Neural cell (in vitro differentiated cells): Measurements from ENCODE around the gene GNLY. TPM values are rescaled to one million over a fixed set of nuclear protein-coding genes. Genes with fewer than 3 reads are reported as not detected.

Source experiments
- H2AFZ ChIP-seq: fragments of 200-600, 300-800 bp; sonication (generic), shearing (Covaris generic); 2 replicates; pipeline ENCODE4 v1.6.0; 2014; ENCODE audit warnings: low read depth, mild to moderate bottlenecking, antibody characterized with exemption, low read length, moderate library complexity
- H3F3A ChIP-seq: fragments of 200-600 bp; shearing (Covaris generic); 2 replicates; pipeline ENCODE4 v1.6.1; 2016; ENCODE audit warnings: mild to moderate bottlenecking, moderate library complexity, mixed read lengths, antibody characterized with exemption, low read length; ENCODE audit not compliant: insufficient read depth, poor library complexity, severe bottlenecking
- H3K27ac ChIP-seq: fragments of 200-600, 300-800 bp; sonication (generic), shearing (Covaris generic); 2 replicates; pipeline ENCODE4 v1.5.1; 2014; ENCODE audit warnings: mild to moderate bottlenecking, low read length, moderate library complexity
- H3K27me3 ChIP-seq: fragments of 300-800, 200-600 bp; sonication (generic), shearing (Covaris generic); 2 replicates; pipeline ENCODE4 v1.6.0; 2014; ENCODE audit warnings: mild to moderate bottlenecking, low read depth, low read length, moderate library complexity; ENCODE audit not compliant: insufficient read depth
- H3K36me3 ChIP-seq: fragments of 300-800, 200-600 bp; sonication (generic), shearing (Covaris generic); 2 replicates; pipeline ENCODE4 v1.5.1; 2014; ENCODE audit warnings: mild to moderate bottlenecking, antibody characterized with exemption, low read length, moderate library complexity; ENCODE audit not compliant: insufficient read depth
- H3K4me2 ChIP-seq: fragments of 300-800, 200-600 bp; sonication (generic), shearing (Covaris generic); 2 replicates; pipeline ENCODE4 v1.6.0; 2014; ENCODE audit warnings: mild to moderate bottlenecking, low read length
- H3K4me3 ChIP-seq: fragments of 300-800, 200-600 bp; sonication (generic), shearing (Covaris generic); 2 replicates; pipeline ENCODE4 v1.5.1; 2014; ENCODE audit warnings: mild to moderate bottlenecking, low read length, moderate library complexity
- H3K79me2 ChIP-seq: fragments of 200-600 bp; shearing (Covaris generic); replicated peaks from 2 replicates; pipeline ENCODE4 v1.6.0; 2014; ENCODE audit warnings: mild to moderate bottlenecking, low read length, moderate library complexity; ENCODE audit not compliant: insufficient read depth
- H3K9ac ChIP-seq: fragments of 300-800, 200-600 bp; sonication (generic), shearing (Covaris generic); 2 replicates; pipeline ENCODE4 v1.6.1; 2016; ENCODE audit warnings: mild to moderate bottlenecking, low read length, mixed read lengths
- H3K9me2 ChIP-seq: fragments of 200-600 bp; shearing (Covaris generic); 2 replicates; pipeline ENCODE4 v1.6.1; 2016; ENCODE audit warnings: mild to moderate bottlenecking, low read length, mixed read lengths; ENCODE audit not compliant: insufficient read depth
- H3K9me3 ChIP-seq: fragments of 200-600, 300-800 bp; sonication (generic), shearing (Covaris generic); 2 replicates; pipeline ENCODE4 v1.6.1; 2016; ENCODE audit warnings: mild to moderate bottlenecking, mixed run types, low read length, moderate library complexity, mixed read lengths
- H4K20me1 ChIP-seq: fragments of 200-600 bp; shearing (Covaris generic); 2 replicates; pipeline ENCODE4 v1.6.1; 2016; ENCODE audit warnings: mild to moderate bottlenecking, mixed run types; ENCODE audit not compliant: insufficient read depth
- EP300 ChIP-seq: fragments of 450-650 bp; conservative IDR thresholded peaks from 2 replicates; pipeline ENCODE4 v1.6.1; 2014; ENCODE audit warnings: antibody characterized with exemption, mild to moderate bottlenecking, moderate library complexity; ENCODE audit not compliant: poor library complexity, severe bottlenecking
- EZH2 ChIP-seq: fragments of 200-600, 300-800 bp; shearing (Covaris generic), sonication (generic); IDR thresholded peaks from 2 replicates; pipeline ENCODE4 v1.6.1; 2014; ENCODE audit warnings: antibody characterized with exemption, low read length, borderline replicate concordance, mild to moderate bottlenecking; ENCODE audit not compliant: insufficient read depth, poor library complexity, severe bottlenecking
- MXI1 ChIP-seq: fragments of 450-650 bp; conservative IDR thresholded peaks from 2 replicates; pipeline ENCODE4 v1.6.1; 2014; ENCODE audit warnings: antibody characterized with exemption, mild to moderate bottlenecking; ENCODE audit not compliant: poor library complexity, severe bottlenecking
- POLR2AphosphoS5 ChIP-seq: IDR thresholded peaks from 2 replicates; pipeline ENCODE4 v1.6.1; 2012
- RAD21 ChIP-seq: fragments of 450-650 bp; conservative IDR thresholded peaks from 2 replicates; pipeline ENCODE4 v1.6.1; 2014; ENCODE audit warnings: antibody characterized with exemption, mild to moderate bottlenecking, moderate library complexity
- REST ChIP-seq: IDR thresholded peaks from 2 replicates; pipeline ENCODE4 v1.6.1; 2012; ENCODE audit warnings: borderline replicate concordance
- SMC3 ChIP-seq: fragments of 450-650 bp; conservative IDR thresholded peaks from 2 replicates; pipeline ENCODE4 v1.6.1; 2014; ENCODE audit warnings: antibody characterized with exemption, mild to moderate bottlenecking, moderate library complexity; ENCODE audit not compliant: poor library complexity
- TAF1 ChIP-seq: IDR thresholded peaks from 2 replicates; pipeline ENCODE4 v1.6.1; 2012; ENCODE audit warnings: low read depth
- polyA plus RNA-seq: library from polyadenylated mRNA; depleted of rRNA; stranded (reverse); fragments of >200 nt; gene quantifications from 2 replicates; pipeline ENCODE4 v1.2.3, GENCODE V29; 2014
- TF ChIP-seq, protein P1 (sequence below): fragments of 450-650 bp; IDR thresholded peaks from 2 replicates; pipeline ENCODE4 v1.5.1; 2014; ENCODE audit warnings: antibody characterized with exemption, mild to moderate bottlenecking, moderate library complexity; ENCODE audit not compliant: poor library complexity, severe bottlenecking

Gene GNLY
- polyA plus RNA-seq, 1 donor from 2014 or later, result not detected

DNA sequence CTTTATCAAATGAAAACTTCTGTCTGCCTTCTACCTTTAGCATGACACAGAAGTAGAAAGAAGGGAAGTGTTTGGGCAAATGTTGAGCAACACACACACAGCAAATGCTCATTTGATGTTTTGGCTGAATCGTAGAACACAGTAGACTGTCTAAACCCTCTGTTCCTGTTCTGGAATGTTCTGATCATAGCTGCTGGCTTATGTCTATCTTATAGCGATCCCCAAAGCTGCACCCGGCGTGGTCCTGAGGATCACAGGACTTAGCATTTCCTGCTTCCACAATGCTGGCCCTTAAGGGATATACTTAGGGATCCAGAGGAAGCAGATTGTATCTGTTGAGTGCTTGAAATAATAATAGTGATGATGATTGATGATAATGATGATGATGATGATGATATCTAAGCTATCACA is 15.2 kb downstream of the GNLY start:
- no peaks in the 10 kb centered on the region for H3K79me2 ChIP-seq
- no peak overlapping the region for H3K27ac ChIP-seq
- H3K36me3 ChIP-seq, result no peaks in the 10 kb centered on the region
- H3K9ac ChIP-seq, result no peak overlapping the region
- H3K9me2 ChIP-seq, result no peaks in the 10 kb centered on the region
- H2AFZ ChIP-seq, result no peak overlapping the region
- no peaks in the 10 kb centered on the region for H4K20me1 ChIP-seq
- no peak for TF ChIP-seq SMC3
- no peak for TF ChIP-seq POLR2AphosphoS5
- no peak for TF ChIP-seq EZH2
- no peak for TF ChIP-seq MXI1
- TF ChIP-seq EP300, result no peak
- no peaks in the 10 kb centered on the region for H3K27me3 ChIP-seq
- H3K4me3 ChIP-seq, result no peak overlapping the region
- H3F3A ChIP-seq, result no peaks in the 10 kb centered on the region
- no peaks in the 10 kb centered on the region for H3K9me3 ChIP-seq
- H3K4me2 ChIP-seq, result no peak overlapping the region

DNA sequence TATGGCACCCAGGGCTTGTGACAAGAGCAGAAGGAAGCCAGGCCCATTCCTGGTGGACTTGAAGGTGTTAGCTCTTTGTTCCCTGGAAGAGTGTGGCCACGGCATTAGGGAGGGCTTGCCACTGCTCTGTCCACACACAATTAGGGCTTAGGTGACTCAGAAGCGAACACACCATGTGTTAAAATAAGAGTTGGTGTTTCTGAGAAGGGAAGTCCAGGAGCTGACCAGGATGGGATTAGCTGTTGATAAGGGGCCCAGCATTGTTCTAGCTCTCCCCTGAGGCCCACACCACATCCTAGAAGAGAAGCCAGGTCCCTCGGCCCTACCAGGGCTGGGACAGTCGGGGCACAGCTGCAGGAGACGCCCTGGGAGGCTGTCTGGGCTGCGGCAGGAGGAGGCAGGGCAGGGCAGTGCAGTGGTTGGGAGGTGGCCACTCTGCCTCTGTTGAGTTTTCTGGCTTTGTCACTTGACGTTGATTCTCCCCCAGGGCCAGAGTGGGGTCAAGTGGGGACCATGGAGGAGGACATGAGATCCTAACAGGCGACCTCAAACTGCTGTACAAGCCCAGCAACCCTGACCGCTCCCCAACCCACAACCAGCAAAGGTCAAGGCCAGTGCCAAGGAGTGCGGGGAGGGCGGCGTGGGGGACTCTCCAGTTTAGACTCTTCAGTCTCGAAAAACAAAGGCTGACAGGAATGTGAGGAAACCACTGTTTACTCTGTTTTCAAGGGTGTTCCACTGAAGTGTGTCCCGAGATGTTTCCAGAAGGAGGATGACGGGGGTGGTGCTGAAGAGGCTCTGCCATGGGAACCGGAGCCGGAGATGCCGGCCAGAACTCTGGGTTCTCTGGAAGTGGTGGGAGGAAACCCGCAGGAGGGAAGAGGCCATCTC is 16.8 kb downstream of the GNLY start:
- no peak overlapping the region for H3K9ac ChIP-seq

More for the DNA sequence above, 16.8 kb downstream of the GNLY start:
- no peaks in the 10 kb centered on the region for H3K79me2 ChIP-seq
- no peak overlapping the region for H3K4me3 ChIP-seq
- no peaks in the 10 kb centered on the region for H4K20me1 ChIP-seq
- no peak overlapping the region for H2AFZ ChIP-seq
- H3K9me2 ChIP-seq, result no peaks in the 10 kb centered on the region
- TF ChIP-seq RAD21, result no peak
- TF ChIP-seq MXI1, result no peak
- TF ChIP-seq, protein P1, sequence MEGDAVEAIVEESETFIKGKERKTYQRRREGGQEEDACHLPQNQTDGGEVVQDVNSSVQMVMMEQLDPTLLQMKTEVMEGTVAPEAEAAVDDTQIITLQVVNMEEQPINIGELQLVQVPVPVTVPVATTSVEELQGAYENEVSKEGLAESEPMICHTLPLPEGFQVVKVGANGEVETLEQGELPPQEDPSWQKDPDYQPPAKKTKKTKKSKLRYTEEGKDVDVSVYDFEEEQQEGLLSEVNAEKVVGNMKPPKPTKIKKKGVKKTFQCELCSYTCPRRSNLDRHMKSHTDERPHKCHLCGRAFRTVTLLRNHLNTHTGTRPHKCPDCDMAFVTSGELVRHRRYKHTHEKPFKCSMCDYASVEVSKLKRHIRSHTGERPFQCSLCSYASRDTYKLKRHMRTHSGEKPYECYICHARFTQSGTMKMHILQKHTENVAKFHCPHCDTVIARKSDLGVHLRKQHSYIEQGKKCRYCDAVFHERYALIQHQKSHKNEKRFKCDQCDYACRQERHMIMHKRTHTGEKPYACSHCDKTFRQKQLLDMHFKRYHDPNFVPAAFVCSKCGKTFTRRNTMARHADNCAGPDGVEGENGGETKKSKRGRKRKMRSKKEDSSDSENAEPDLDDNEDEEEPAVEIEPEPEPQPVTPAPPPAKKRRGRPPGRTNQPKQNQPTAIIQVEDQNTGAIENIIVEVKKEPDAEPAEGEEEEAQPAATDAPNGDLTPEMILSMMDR, result no peak
- TF ChIP-seq POLR2AphosphoS5, result no peak
- no peak for TF ChIP-seq EP300
- TF ChIP-seq SMC3, result no peak
- TF ChIP-seq EZH2, result no peak
- no peak for TF ChIP-seq TAF1
- TF ChIP-seq REST, result no peak
- no peaks in the 10 kb centered on the region for H3K9me3 ChIP-seq
- H3K27ac ChIP-seq, result no peak overlapping the region
- H3F3A ChIP-seq, result no peaks in the 10 kb centered on the region
- no peak overlapping the region for H3K4me2 ChIP-seq
- no peaks in the 10 kb centered on the region for H3K27me3 ChIP-seq
- H3K36me3 ChIP-seq, result no peaks in the 10 kb centered on the region
